Measurements from ENCODE around the gene IMPA2.

The IMPA2 gene

DNA sequence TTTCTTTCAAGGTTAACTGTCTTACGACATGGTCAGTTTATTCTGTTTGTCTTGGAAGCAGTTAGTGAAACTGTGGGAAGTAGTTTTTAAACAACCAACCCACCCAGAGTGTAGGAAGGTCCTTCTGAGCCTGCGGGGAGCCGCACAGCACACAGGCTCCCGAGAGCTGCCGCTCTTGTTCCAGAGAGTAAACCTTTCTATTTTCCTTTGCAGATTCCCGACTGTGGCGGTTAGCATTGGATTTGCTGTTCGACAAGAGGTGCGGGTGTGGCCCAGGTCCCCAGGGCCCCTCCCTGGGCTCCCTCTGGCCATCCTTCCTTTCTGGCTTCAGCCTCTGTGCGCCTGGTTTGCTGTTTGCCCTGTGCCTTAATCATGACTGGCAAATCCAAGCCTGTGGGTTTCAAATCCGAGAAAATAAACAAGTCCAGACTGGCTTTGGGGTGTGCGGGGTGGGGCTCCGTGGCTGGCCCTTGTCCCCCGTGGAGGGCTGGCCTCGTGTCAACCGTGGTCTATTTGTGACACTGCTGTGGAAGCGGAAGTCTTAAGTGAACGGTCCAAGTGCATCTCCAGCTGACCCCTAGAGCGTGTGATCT, 30.7 kb downstream of the IMPA2 start:
- H3K9ac ChIP-seq (ENCODE audit: low read depth, low read length) = no peak overlapping the region
- no peaks in the 10 kb centered on the region for H3K9me3 ChIP-seq (ENCODE audit: control insufficient read depth, insufficient read depth, low read length)
- H3K4me3 ChIP-seq (ENCODE audit: low read depth, low read length) = no peak overlapping the region
- H3K4me1 ChIP-seq (ENCODE audit: control insufficient read depth, insufficient read depth, low read length) = no peaks in the 10 kb centered on the region
- H3K36me3 ChIP-seq (ENCODE audit: control insufficient read depth, insufficient read depth, low read length) = peaks cover 28% of the 10 kb centered on the region
- H3K27me3 ChIP-seq (ENCODE audit: control insufficient read depth, insufficient read depth, low read length) = no peaks in the 10 kb centered on the region

DNA sequence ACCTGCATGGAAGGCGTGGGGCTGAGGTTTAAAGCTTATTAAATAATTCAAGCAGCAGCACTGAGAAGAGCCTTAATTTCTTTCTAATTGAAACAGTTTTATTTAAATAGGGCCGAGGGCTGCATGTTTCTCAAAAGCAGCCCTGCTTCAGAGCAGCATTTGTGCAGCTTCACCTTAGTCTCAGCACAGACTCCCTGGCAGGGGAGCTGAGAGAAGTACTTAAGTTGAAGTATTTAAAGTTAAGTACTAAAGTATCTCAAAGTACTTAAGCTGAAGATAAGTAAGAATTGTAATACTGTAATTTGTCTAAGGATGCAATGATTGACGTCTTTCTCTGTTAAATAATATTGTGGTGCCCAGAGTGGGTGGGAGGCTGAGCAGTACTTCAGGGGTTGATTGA, 31.4 kb downstream of the IMPA2 start:
- Histone ChIP-seq H3K9ac (ENCODE audit: low read depth, low read length) (no peak overlapping the region), H3K36me3 (ENCODE audit: control insufficient read depth, insufficient read depth, low read length) (peaks cover 28% of the 10 kb centered on the region), H3K4me1 (ENCODE audit: control insufficient read depth, insufficient read depth, low read length) (no peaks in the 10 kb centered on the region), H3K9me3 (ENCODE audit: control insufficient read depth, insufficient read depth, low read length) (no peaks in the 10 kb centered on the region), H3K4me3 (ENCODE audit: low read depth, low read length) (no peak overlapping the region), H3K27me3 (ENCODE audit: control insufficient read depth, insufficient read depth, low read length) (no peaks in the 10 kb centered on the region)

DNA sequence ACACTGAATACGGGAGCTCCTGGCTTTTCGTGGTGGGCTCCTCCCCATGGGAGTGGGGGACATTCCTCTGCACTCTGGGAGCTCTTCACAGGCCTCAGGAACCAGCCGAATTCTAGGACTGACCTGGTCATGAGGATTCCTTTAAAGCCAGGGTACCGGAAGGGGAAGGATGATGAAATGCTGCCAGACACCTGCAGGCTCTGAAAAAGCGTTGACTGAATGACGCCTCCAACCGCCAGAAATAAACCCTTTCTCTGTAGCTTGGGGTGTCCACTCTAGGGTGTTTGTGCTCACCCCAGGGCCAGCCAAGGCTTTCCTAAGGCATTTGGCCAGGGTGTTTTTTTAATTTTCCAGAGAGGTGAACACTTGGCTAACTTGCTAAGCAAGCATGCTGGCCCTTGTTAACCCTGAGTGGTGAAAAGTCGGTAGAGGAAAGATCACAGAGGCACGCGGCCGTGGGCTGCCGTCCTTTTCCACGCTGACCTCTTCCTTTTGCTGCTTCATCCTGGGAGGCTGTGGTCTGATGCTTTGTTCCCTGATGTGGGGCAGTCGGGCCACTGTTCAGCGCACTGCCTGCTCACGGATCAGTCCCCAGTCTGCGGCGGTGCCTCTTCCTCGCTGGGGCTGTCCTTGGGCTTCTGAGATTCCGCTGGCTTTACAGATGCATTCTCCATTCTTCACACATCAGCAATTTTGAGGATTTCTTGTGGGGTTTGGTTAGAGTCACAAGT, 32.0 kb downstream of the IMPA2 start:
- H3K9me3 ChIP-seq (ENCODE audit: control insufficient read depth, insufficient read depth, low read length) = no peaks in the 10 kb centered on the region
- H3K27me3 ChIP-seq (ENCODE audit: control insufficient read depth, insufficient read depth, low read length) = no peaks in the 10 kb centered on the region
- no peak overlapping the region for H3K9ac ChIP-seq (ENCODE audit: low read depth, low read length)
- H3K36me3 ChIP-seq (ENCODE audit: control insufficient read depth, insufficient read depth, low read length) = peaks cover 28% of the 10 kb centered on the region
- no peaks in the 10 kb centered on the region for H3K4me1 ChIP-seq (ENCODE audit: control insufficient read depth, insufficient read depth, low read length)
- no peak overlapping the region for H3K4me3 ChIP-seq (ENCODE audit: low read depth, low read length)

DNA sequence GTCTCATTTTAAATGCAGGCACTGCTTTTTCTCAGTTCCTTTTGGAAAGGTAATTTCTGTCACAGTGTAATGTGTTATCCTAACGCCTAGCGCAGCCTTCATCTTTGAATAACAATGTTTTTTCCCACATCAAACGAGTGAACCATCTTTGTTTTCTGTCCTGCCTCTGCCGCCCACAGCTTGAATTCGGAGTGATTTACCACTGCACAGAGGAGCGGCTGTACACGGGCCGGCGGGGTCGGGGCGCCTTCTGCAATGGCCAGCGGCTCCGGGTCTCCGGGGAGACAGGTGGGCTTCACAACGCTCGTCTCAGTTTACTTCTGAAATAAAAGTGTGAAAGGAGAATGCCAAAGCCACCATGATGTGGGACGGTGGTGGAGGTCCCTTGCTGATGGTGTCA, 32.8 kb downstream of the IMPA2 start:
- Histone ChIP-seq H3K9me3 (ENCODE audit: control insufficient read depth, insufficient read depth, low read length) (no peaks in the 10 kb centered on the region), H3K27me3 (ENCODE audit: control insufficient read depth, insufficient read depth, low read length) (no peaks in the 10 kb centered on the region), H3K4me1 (ENCODE audit: control insufficient read depth, insufficient read depth, low read length) (no peaks in the 10 kb centered on the region), H3K4me3 (ENCODE audit: low read depth, low read length) (no peak overlapping the region), H3K9ac (ENCODE audit: low read depth, low read length) (no peak overlapping the region), H3K36me3 (ENCODE audit: control insufficient read depth, insufficient read depth, low read length) (peaks cover 23% of the 10 kb centered on the region)

DNA sequence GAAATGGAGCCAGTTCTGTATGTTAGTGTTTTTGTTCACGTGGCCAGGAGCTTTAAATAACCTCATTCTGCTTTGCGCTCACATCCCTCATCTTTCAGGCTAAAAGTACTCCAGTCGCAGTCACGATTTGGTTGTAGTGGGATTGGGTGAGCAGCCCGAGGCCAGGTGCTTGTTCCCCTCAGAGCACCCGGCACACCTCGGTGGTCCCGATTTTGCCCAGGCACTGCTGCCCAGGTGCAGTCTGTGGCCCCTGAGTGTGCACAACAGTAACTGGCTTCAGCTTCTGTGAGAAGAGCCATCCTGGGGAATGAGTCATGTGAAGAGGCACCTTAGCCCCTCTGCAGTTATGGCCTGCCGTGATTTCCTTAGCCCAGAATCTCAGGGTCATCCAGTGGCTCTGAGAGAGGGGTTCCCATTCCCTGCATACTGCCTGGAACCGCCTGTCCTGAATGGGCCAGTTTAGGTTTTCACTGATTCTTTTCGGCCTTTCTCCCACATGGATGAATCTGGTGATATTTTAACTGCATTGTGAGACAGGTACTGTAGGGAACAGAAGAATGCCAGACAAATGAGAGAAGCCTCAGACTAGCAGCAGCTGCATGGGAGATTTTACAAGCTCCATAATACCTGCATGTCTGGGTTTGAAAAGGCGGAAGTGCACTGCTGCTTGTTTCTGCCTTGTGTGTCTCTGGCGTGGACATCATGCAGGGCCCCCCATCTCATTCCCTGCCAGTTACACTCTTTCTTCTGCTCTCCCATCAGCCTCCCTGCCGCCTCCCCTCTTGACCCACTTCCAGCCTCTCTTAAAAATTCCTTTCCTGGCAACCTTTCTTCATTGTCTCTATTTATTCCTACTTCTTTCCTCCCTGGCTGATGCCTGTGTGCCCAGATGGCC, 33.5 kb downstream of the IMPA2 start:
- H3K4me3 ChIP-seq (ENCODE audit: low read depth, low read length) = no peak overlapping the region
- peaks cover 21% of the 10 kb centered on the region for H3K36me3 ChIP-seq (ENCODE audit: control insufficient read depth, insufficient read depth, low read length)
- H3K9me3 ChIP-seq (ENCODE audit: control insufficient read depth, insufficient read depth, low read length) = no peaks in the 10 kb centered on the region
- no peaks in the 10 kb centered on the region for H3K27me3 ChIP-seq (ENCODE audit: control insufficient read depth, insufficient read depth, low read length)
- no peak overlapping the region for H3K9ac ChIP-seq (ENCODE audit: low read depth, low read length)
- H3K4me1 ChIP-seq (ENCODE audit: control insufficient read depth, insufficient read depth, low read length) = no peaks in the 10 kb centered on the region

DNA sequence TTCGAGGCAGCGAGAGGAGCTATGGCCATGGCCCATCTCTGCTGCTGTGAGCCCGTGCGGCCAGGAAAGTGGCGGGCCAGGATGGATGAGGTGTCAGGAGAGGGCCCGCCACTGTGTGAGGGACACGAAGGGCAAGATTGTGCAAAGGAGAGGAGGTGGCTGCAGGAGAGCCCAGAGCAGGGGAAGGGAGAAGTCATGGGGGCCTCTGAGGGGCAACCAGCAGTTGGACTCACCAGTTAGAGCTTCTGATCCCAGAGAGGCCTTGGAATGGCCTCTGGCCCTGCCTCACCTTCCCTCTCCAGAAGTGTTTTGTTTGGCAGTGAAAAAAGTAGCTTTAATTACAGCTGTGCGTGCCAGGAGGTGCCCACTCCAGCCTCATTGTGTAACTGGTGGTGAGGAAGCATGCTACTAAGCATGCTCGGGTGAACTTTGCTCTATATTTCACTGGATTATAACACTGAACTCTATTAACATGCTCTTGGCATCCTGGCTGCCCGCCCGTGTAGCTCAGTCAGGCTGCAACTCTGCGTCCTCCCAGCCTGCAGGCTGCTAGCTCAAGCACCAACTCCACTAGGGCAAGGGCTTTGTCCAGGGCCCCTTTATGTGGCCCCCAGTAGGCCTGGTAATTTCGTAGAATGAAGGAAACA, 34.2 kb downstream of the IMPA2 start:
- no peak overlapping the region for H3K9ac ChIP-seq (ENCODE audit: low read depth, low read length)
- no peaks in the 10 kb centered on the region for H3K9me3 ChIP-seq (ENCODE audit: control insufficient read depth, insufficient read depth, low read length)
- peaks cover 21% of the 10 kb centered on the region for H3K36me3 ChIP-seq (ENCODE audit: control insufficient read depth, insufficient read depth, low read length)
- no peaks in the 10 kb centered on the region for H3K27me3 ChIP-seq (ENCODE audit: control insufficient read depth, insufficient read depth, low read length)
- H3K4me3 ChIP-seq (ENCODE audit: low read depth, low read length) = no peak overlapping the region
- H3K4me1 ChIP-seq (ENCODE audit: control insufficient read depth, insufficient read depth, low read length) = no peaks in the 10 kb centered on the region

DNA sequence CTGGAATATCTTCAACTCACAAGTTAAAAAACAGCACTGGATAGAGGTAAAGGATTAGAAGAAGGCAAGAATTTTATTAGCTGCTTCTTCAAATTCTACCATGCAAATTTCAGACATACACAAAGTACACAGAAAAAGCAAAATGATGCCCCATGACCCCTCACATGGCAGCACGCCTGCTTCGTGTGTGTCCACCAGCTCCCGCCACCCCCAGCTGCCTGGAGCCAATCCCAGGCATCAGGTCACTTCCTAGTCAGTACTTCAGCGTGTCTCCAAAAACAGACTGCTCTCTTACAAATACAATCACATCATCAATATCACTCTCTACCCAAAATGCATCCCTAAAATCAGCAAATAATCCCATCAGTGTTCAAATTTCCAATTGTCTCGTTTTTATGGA, 35.8 kb downstream of the IMPA2 start:
- no peaks in the 10 kb centered on the region for H3K4me1 ChIP-seq (ENCODE audit: control insufficient read depth, insufficient read depth, low read length)
- no peaks in the 10 kb centered on the region for H3K9me3 ChIP-seq (ENCODE audit: control insufficient read depth, insufficient read depth, low read length)
- H3K36me3 ChIP-seq (ENCODE audit: control insufficient read depth, insufficient read depth, low read length) = peaks cover 16% of the 10 kb centered on the region
- no peak overlapping the region for H3K4me3 ChIP-seq (ENCODE audit: low read depth, low read length)
- no peak overlapping the region for H3K9ac ChIP-seq (ENCODE audit: low read depth, low read length)
- H3K27me3 ChIP-seq (ENCODE audit: control insufficient read depth, insufficient read depth, low read length) = no peaks in the 10 kb centered on the region

DNA sequence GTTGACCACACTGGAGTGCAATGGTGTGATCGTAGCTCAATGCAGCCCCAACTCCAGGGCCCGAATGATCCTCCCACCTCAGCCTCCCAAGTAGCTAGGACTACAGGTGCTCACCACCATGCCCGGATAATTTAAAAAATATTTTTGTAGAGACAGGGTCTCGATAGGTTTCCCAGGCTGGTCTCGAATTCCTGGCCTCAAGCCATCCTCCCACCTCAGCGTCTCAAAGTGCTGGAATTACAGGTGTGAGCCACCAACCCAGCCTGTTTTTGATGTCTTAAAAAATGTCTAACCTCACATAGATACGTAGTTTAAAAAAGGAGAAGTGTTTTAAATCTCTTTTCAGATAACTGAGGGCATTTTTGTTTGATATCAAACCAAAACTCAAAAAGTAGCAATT, 37.6 kb downstream of the IMPA2 start:
- Histone ChIP-seq H3K4me1 (ENCODE audit: control insufficient read depth, insufficient read depth, low read length) (no peaks in the 10 kb centered on the region), H3K4me3 (ENCODE audit: low read depth, low read length) (no peak overlapping the region), H3K9me3 (ENCODE audit: control insufficient read depth, insufficient read depth, low read length) (no peaks in the 10 kb centered on the region), H3K27me3 (ENCODE audit: control insufficient read depth, insufficient read depth, low read length) (no peaks in the 10 kb centered on the region), H3K9ac (ENCODE audit: low read depth, low read length) (no peak overlapping the region), H3K36me3 (ENCODE audit: control insufficient read depth, insufficient read depth, low read length) (peaks cover 16% of the 10 kb centered on the region)

DNA sequence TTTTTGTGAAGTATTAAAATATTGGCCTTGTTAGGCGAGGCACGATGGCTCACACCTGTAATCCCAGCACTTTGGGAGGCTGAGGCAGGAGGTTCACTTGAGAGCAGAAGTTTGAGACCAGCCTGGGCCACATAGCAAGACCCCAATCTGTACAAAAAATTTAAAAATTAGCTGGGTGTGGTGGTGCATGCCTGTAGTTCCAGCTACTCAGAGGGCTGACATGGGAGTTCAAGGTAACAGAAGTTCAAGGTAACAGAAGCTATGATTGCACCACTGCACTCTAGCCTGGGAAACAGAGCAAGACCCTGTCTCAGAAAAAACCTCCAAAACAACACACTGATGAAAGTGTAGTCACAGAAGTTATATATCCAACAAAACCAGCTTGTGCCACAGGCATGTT, 39.8 kb downstream of the IMPA2 start:
- no peaks in the 10 kb centered on the region for H3K27me3 ChIP-seq (ENCODE audit: control insufficient read depth, insufficient read depth, low read length)
- no peaks in the 10 kb centered on the region for H3K9me3 ChIP-seq (ENCODE audit: control insufficient read depth, insufficient read depth, low read length)
- H3K9ac ChIP-seq (ENCODE audit: low read depth, low read length) = no peak overlapping the region
- no peaks in the 10 kb centered on the region for H3K4me1 ChIP-seq (ENCODE audit: control insufficient read depth, insufficient read depth, low read length)
- no peak overlapping the region for H3K4me3 ChIP-seq (ENCODE audit: low read depth, low read length)
- peaks cover 3% of the 10 kb centered on the region for H3K36me3 ChIP-seq (ENCODE audit: control insufficient read depth, insufficient read depth, low read length)

DNA sequence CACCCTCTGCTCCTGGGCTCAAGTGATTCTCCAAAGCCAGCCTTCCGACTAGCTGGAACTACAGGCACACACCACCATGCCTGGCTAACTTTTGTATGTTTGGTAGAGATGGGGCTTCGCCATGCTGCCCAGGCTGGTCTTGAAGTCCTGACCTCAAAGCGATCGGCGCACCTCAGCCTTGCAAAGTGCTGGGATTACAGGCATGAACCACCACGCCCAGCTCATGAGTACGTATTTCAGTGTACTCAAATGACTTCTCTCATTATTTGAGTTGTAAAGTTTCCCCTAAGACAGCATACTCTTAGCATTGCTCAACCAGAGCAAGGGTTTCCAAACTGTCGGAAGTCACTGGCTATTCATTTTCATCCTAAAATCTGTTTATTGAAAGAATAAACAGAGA, 40.3 kb downstream of the IMPA2 start:
- no peak overlapping the region for H3K4me3 ChIP-seq (ENCODE audit: low read depth, low read length)
- no peaks in the 10 kb centered on the region for H3K4me1 ChIP-seq (ENCODE audit: control insufficient read depth, insufficient read depth, low read length)
- H3K9ac ChIP-seq (ENCODE audit: low read depth, low read length) = no peak overlapping the region
- no peaks in the 10 kb centered on the region for H3K27me3 ChIP-seq (ENCODE audit: control insufficient read depth, insufficient read depth, low read length)
- no peaks in the 10 kb centered on the region for H3K9me3 ChIP-seq (ENCODE audit: control insufficient read depth, insufficient read depth, low read length)
- peaks cover 5% of the 10 kb centered on the region for H3K36me3 ChIP-seq (ENCODE audit: control insufficient read depth, insufficient read depth, low read length)

DNA sequence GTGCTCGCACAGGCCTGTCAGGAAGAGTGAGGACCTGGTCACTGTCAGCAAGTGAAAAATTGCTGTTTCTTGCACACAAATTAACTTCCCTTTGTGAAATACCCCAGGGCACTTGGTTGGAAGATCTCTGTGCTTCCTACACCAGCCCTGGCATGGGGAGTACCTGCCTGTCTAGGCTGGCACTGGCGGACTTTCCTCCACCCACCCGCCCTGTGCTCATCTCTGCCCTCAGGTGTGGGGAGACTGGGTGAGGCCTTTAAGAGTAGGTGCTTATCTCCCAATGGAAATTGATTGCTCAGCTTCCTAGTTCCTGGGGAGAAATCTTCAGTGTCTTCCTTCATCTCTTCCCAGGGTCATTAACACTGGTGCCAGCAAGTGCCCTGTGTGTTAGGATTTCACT, 42.1 kb downstream of the IMPA2 start:
- H3K27me3 ChIP-seq (ENCODE audit: control insufficient read depth, insufficient read depth, low read length) = no peaks in the 10 kb centered on the region
- H3K4me1 ChIP-seq (ENCODE audit: control insufficient read depth, insufficient read depth, low read length) = peaks cover 3% of the 10 kb centered on the region
- no peak overlapping the region for H3K4me3 ChIP-seq (ENCODE audit: low read depth, low read length)
- no peaks in the 10 kb centered on the region for H3K9me3 ChIP-seq (ENCODE audit: control insufficient read depth, insufficient read depth, low read length)
- peaks cover 11% of the 10 kb centered on the region for H3K36me3 ChIP-seq (ENCODE audit: control insufficient read depth, insufficient read depth, low read length)
- H3K9ac ChIP-seq (ENCODE audit: low read depth, low read length) = no peak overlapping the region

Data from iPS-15b (cell line).